B cell (primary cell): ENCODE measurements around the gene RASA1. TPM values are rescaled to one million over a fixed set of nuclear protein-coding genes. Genes with fewer than 3 reads are reported as not detected.

ENCODE experiments used
- ATAC-seq: fragments of 200-7000 bp; cut with Tn5 transposase; one replicate; pipeline ENCODE4 v1.10.0; 2021; ENCODE audit warnings: low read depth, mild to moderate bottlenecking, moderate number of reproducible peaks, moderate library complexity
- CTCF ChIA-PET: fragments of 350-600 bp; sonication (Branson Sonifier 250); formaldehyde crosslinking; loops from one replicate; lab custom pipeline; 2021; ENCODE audit warnings: antibody characterized with exemption, inconsistent platforms; lab: Charles Lee
- POLR2A ChIA-PET: fragments of 350-600 bp; sonication (Branson Sonifier 250); formaldehyde crosslinking; loops from one replicate; lab custom pipeline; 2021; ENCODE audit warnings: antibody characterized with exemption; lab: Charles Lee
- DNase-seq: peaks from one replicate; pipeline ENCODE4 v3.0.0; 2013
- H2AFZ ChIP-seq: 2 replicates; pipeline ENCODE4 v1.6.1; 2012; ENCODE audit warnings: mild to moderate bottlenecking, low read depth, low read length; ENCODE audit not compliant: insufficient read depth, poor library complexity, severe bottlenecking
- H3K27ac ChIP-seq, 2 donors: 1 replicate in 1 of 2; 2 replicates in 1 of 2; pipeline ENCODE4 v1.5.1; 2012 to 2013; ENCODE audit warnings: low read length in 2 of 2, mild to moderate bottlenecking in 2 of 2, moderate library complexity in 1 of 2
- H3K27me3 ChIP-seq, 4 experiments: fragments of 200-600 bp in 1 of 4; sonication (generic) in 1 of 4; replicated peaks in 1 of 4; 1 replicate in 2 of 4; 2 replicates in 2 of 4; pipeline versions ENCODE4 v1.6.1 to v1.7.0; 2013 to 2016; ENCODE audit warnings: low read length in 3 of 4, mild to moderate bottlenecking in 2 of 4, mixed read lengths in 1 of 4, moderate library complexity in 1 of 4; ENCODE audit not compliant: insufficient read depth in 4 of 4, control insufficient read depth in 3 of 4; ENCODE audit errors: control extremely low read depth in 1 of 4
- H3K36me3 ChIP-seq, 2 experiments: replicated peaks in 1 of 2; 1 replicate in 1 of 2; 2 replicates in 1 of 2; pipeline versions ENCODE4 v1.6.1 to v1.7.1; 2013; ENCODE audit warnings: low read length in 1 of 2; ENCODE audit not compliant: insufficient read depth in 2 of 2, control insufficient read depth in 1 of 2; ENCODE audit errors: control extremely low read depth in 1 of 2, extremely low read depth in 1 of 2
- H3K4me1 ChIP-seq, 2 donors: fragments of 200-600 bp in 1 of 2; sonication (generic) in 1 of 2; 1 replicate in 1 of 2; 2 replicates in 1 of 2; pipeline versions ENCODE4 v1.5.1 to v1.6.1; 2013 to 2017; ENCODE audit warnings: low read length in 2 of 2; ENCODE audit not compliant: control insufficient read depth in 2 of 2, insufficient read depth in 2 of 2
- H3K4me2 ChIP-seq: replicated peaks from 2 replicates; pipeline ENCODE3; 2012; ENCODE audit warnings: mild to moderate bottlenecking, low read depth, low read length; ENCODE audit not compliant: poor library complexity, severe bottlenecking
- H3K4me3 ChIP-seq, 5 experiments: fragments of 200-600 bp in 1 of 5; sonication (generic) in 1 of 5; 1 replicate in 3 of 5; 2 replicates in 2 of 5; pipeline versions ENCODE4 v1.5.1 to v1.7.0; 2011 to 2016; ENCODE audit warnings: low read length in 4 of 5, mild to moderate bottlenecking in 4 of 5, low read depth in 2 of 5, control low read depth in 1 of 5, moderate library complexity in 1 of 5; ENCODE audit not compliant: insufficient read depth in 1 of 5; ENCODE audit errors: control extremely low read depth in 1 of 5, extremely low read depth in 1 of 5
- H3K79me2 ChIP-seq: fragments of 200-600 bp; sonication (generic); one replicate; pipeline ENCODE4 v1.6.0; 2016; ENCODE audit warnings: low read length; ENCODE audit not compliant: control insufficient read depth, insufficient read depth
- H3K9ac ChIP-seq: fragments of 200-600 bp; sonication (generic); 2 replicates; pipeline ENCODE4 v1.6.1; 2017; ENCODE audit warnings: mild to moderate bottlenecking, low read length, moderate library complexity
- H3K9me3 ChIP-seq, 3 donors: one replicate each; pipeline versions ENCODE4 v1.6.1 to v1.7.1; 2013; ENCODE audit warnings: low read length in 2 of 3; ENCODE audit not compliant: control insufficient read depth in 2 of 3, insufficient read depth in 1 of 3; ENCODE audit errors: control extremely low read depth in 1 of 3
- H4K20me1 ChIP-seq: 2 replicates; pipeline ENCODE4 v1.6.0; 2012; ENCODE audit warnings: mild to moderate bottlenecking, low read length; ENCODE audit not compliant: insufficient read depth, control insufficient read depth, poor library complexity, severe bottlenecking
- H3K27ac Mint-ChIP-seq: one replicate; pipeline ENCODE4 v1.8.0; 2021; ENCODE audit warnings: mixed read lengths
- H3K27me3 Mint-ChIP-seq: one replicate; pipeline ENCODE4 v1.8.0; 2021; ENCODE audit warnings: mixed read lengths
- H3K4me1 Mint-ChIP-seq: one replicate; pipeline ENCODE4 v1.8.0; 2021; ENCODE audit warnings: mixed read lengths
- H3K4me3 Mint-ChIP-seq: one replicate; pipeline ENCODE4 v1.8.0; 2021; ENCODE audit warnings: mixed read lengths
- H3K9me3 Mint-ChIP-seq: one replicate; pipeline ENCODE4 v1.8.0; 2022; ENCODE audit warnings: mixed read lengths; ENCODE audit not compliant: insufficient read depth
- CTCF ChIP-seq: fragments of 200-600 bp; IDR thresholded peaks from one replicate; pipeline ENCODE4 v1.8.0; 2022; ENCODE audit warnings: antibody characterized with exemption, mild to moderate bottlenecking
- EZH2 ChIP-seq: IDR thresholded peaks from 2 replicates; pipeline ENCODE4 v1.6.1; 2012; ENCODE audit warnings: borderline replicate concordance, low read depth, mild to moderate bottlenecking, moderate library complexity, low read length; ENCODE audit not compliant: insufficient read depth, poor library complexity, severe bottlenecking
- WGBS: methylation state at CpG from one replicate; pipeline ENCODE4 v1.1.5; 2013; ENCODE audit warnings: missing lambda C conversion rate; ENCODE audit not compliant: insufficient coverage; 5-methylcytosine and 5-hydroxymethylcytosine counted together
- intact Hi-C: fragments of 100-400 bp; cut with micrococcal nuclease; formaldehyde crosslinking; loops from one replicate; pipeline ENCODE4 v1.10.0; 2022
- polyA plus RNA-seq: library from polyadenylated mRNA; depleted of rRNA; stranded (reverse); fragments of >200 nt; gene quantifications from 2 replicates; pipeline ENCODE4 v1.2.3, GENCODE V29; 2012
- total RNA-seq, 2 donors: library from RNA; stranded (reverse); fragments of 120-200 nt in 1 of 2; gene quantifications; 1 replicate in 1 of 2; 2 replicates in 1 of 2; pipeline versions ENCODE4 v1.2.3 to v1.2.4, GENCODE V29; 2013 to 2022

The RASA1 gene
- total and polyA plus RNA-seq, 2 donors (not counting 1 experiment from before 2014, with no cell fraction given), result 18.9 to 32.2 TPM

GRCh38 chr5:87369431-87369830, 101.7 kb downstream of the RASA1 start:
- intact Hi-C loops, result no loop called here
- H3K4me3 Mint-ChIP-seq, result no peak overlapping the region
- H3K27me3 Mint-ChIP-seq, result no peaks in the 10 kb centered on the region
- Histone ChIP-seq H4K20me1 (no peaks in the 10 kb centered on the region), H3K27ac (no peak overlapping the region), H2AFZ (no peak overlapping the region), H3K4me2 (no peak overlapping the region), H3K36me3 (peaks cover 10 to 39% of the 10 kb centered on the region in 2 experiments), H3K4me3 (no peak overlapping the region), H3K27me3 (no peaks in the 10 kb centered on the region), H3K4me1 (no peaks in the 10 kb centered on the region), H3K79me2 (no peaks in the 10 kb centered on the region), H3K9ac (no peak overlapping the region), H3K9me3 (no peaks in the 10 kb centered on the region)
- TF ChIP-seq CTCF, result no peak
- H3K4me1 Mint-ChIP-seq, result no peaks in the 10 kb centered on the region
- no peak overlapping the region for H3K27ac Mint-ChIP-seq
- H3K9me3 Mint-ChIP-seq, result no peaks in the 10 kb centered on the region
- ATAC-seq (no peak), DNase-seq (no peak)
- ChIA-PET CTCF (no interaction called here), POLR2A (no interaction called here)

GRCh38 chr5:87372705-87373104, 105.0 kb downstream of the RASA1 start:
- ATAC-seq (no peak), DNase-seq (no peak)
- H3K4me3 ChIP-seq, result no peak overlapping the region
- no peaks in the 10 kb centered on the region for H3K4me1 Mint-ChIP-seq
- ChIA-PET POLR2A (interaction anchor here (0.5 kb wide), 1 partner anchor 777 kb away, joined by 3 read pairs; no protein-coding TSS in a partner anchor), CTCF (interaction anchor here (0.9 to 1.7 kb wide), 3 partner anchors 27 to 302 kb away, joined by 3 to 6 read pairs (median 3); no protein-coding TSS in a partner anchor)
- no peak overlapping the region for H3K4me2 ChIP-seq
- no peak overlapping the region for H3K27ac ChIP-seq
- H3K36me3 ChIP-seq, result peaks cover 14 to 50% of the 10 kb centered on the region in 2 experiments
- H2AFZ ChIP-seq, result no peak overlapping the region
- H3K27ac Mint-ChIP-seq, result no peak overlapping the region
- TF ChIP-seq EZH2 (no peak), CTCF (no peak)
- H3K9me3 Mint-ChIP-seq, result no peaks in the 10 kb centered on the region
- no CpG with 5 or more reads among the region's 2 CpGs for WGBS
- no peaks in the 10 kb centered on the region for H3K79me2 ChIP-seq
- H3K4me1 ChIP-seq, result no peaks in the 10 kb centered on the region
- H3K27me3 Mint-ChIP-seq, result no peaks in the 10 kb centered on the region
- no peaks in the 10 kb centered on the region for H3K27me3 ChIP-seq
- no peak overlapping the region for H3K9ac ChIP-seq
- no peaks in the 10 kb centered on the region for H3K9me3 ChIP-seq
- no peaks in the 10 kb centered on the region for H4K20me1 ChIP-seq
- intact Hi-C loops, result no loop called here
- no peak overlapping the region for H3K4me3 Mint-ChIP-seq
